Stimulated activated naive CD8-positive, alpha-beta T cell treated with anti-CD3 and anti-CD28 coated beads, Interleukin-15, amount 100 ng/mL, for 72 hours (primary cell): ENCODE results near the gene PTPRD.

Experiments used
- ATAC-seq: fragments of 150-1000 bp; cut with Tn5 transposase; 2 replicates; pipeline ENCODE4 v1.10.0; 2021; ENCODE audit warnings: mild to moderate bottlenecking, moderate library complexity
- DNase-seq, 2 donors: peaks; one replicate each; pipeline ENCODE4 v3.0.0; 2021 to 2022
- H3K27ac Mint-ChIP-seq, 2 donors: one replicate each; pipeline ENCODE4 v1.8.0; 2022; ENCODE audit warnings: mild to moderate bottlenecking in 2 of 2, mixed read lengths in 2 of 2, moderate library complexity in 2 of 2
- H3K27me3 Mint-ChIP-seq: one replicate; pipeline ENCODE4 v1.8.0; 2022; ENCODE audit warnings: mixed read lengths
- H3K4me1 Mint-ChIP-seq: one replicate; pipeline ENCODE4 v1.8.0; 2022; ENCODE audit warnings: mild to moderate bottlenecking, mixed read lengths
- H3K4me3 Mint-ChIP-seq, 2 donors: one replicate each; pipeline ENCODE4 v1.8.0; 2022; ENCODE audit warnings: mild to moderate bottlenecking in 2 of 2, mixed read lengths in 2 of 2, moderate library complexity in 1 of 2
- H3K9me3 Mint-ChIP-seq, 2 donors: one replicate each; pipeline ENCODE4 v1.8.0; 2022; ENCODE audit warnings: mixed read lengths in 2 of 2

Gene PTPRD

GRCh38 chr9:8364026-8364752 lies 2248.6 kb downstream of the PTPRD start:
- no peaks in the 10 kb centered on the region for H3K27me3 Mint-ChIP-seq
- peaks cover 18% of the 10 kb centered on the region for H3K4me1 Mint-ChIP-seq
- DNase-seq: no peak
- no peak for ATAC-seq
- H3K9me3 Mint-ChIP-seq: peaks cover 0 to 5% of the 10 kb centered on the region in 2 donors
- no peak overlapping the region for H3K4me3 Mint-ChIP-seq
- H3K27ac Mint-ChIP-seq: no peak overlapping the region

GRCh38 chr9:8362250-8362649 lies 2250.6 kb downstream of the PTPRD start:
- Mint-ChIP-seq H3K9me3 (peaks cover 0 to 5% of the 10 kb centered on the region in 2 donors), H3K4me1 (peaks cover 18% of the 10 kb centered on the region), H3K27ac (no peak overlapping the region), H3K27me3 (no peaks in the 10 kb centered on the region), H3K4me3 (no peak overlapping the region)
- DNase-seq (no peak), ATAC-seq (no peak)

GRCh38 chr9:8361364-8361763 lies 2251.4 kb downstream of the PTPRD start:
- Mint-ChIP-seq H3K27ac (no peak overlapping the region), H3K27me3 (no peaks in the 10 kb centered on the region), H3K4me1 (peaks cover 14% of the 10 kb centered on the region), H3K4me3 (no peak overlapping the region), H3K9me3 (peaks cover 0 to 4% of the 10 kb centered on the region in 2 donors)
- DNase-seq (no peak), ATAC-seq (no peak)

GRCh38 chr9:8356406-8356805 lies 2256.4 kb downstream of the PTPRD start:
- no peak overlapping the region for H3K27ac Mint-ChIP-seq
- ATAC-seq: no peak

GRCh38 chr9:8351436-8351835 lies 2261.4 kb downstream of the PTPRD start:
- H3K9me3 Mint-ChIP-seq: no peaks in the 10 kb centered on the region
- peaks cover 8% of the 10 kb centered on the region for H3K27me3 Mint-ChIP-seq
- DNase-seq (no peak), ATAC-seq (no peak)
- H3K4me3 Mint-ChIP-seq: no peak overlapping the region
- no peaks in the 10 kb centered on the region for H3K4me1 Mint-ChIP-seq
- H3K27ac Mint-ChIP-seq: no peak overlapping the region

More at GRCh38 chr9:8356406-8356805, 2256.4 kb downstream of the PTPRD start:
- H3K9me3 Mint-ChIP-seq: no peaks in the 10 kb centered on the region
- no peaks in the 10 kb centered on the region for H3K27me3 Mint-ChIP-seq
- no peaks in the 10 kb centered on the region for H3K4me1 Mint-ChIP-seq
- DNase-seq: no peak
- no peak overlapping the region for H3K4me3 Mint-ChIP-seq

- DNase-seq (no peak), ATAC-seq (no peak)
- Mint-ChIP-seq H3K27me3 (peaks cover 8% of the 10 kb centered on the region), H3K4me3 (no peak overlapping the region), H3K9me3 (no peaks in the 10 kb centered on the region), H3K27ac (no peak overlapping the region), H3K4me1 (no peaks in the 10 kb centered on the region)
Measured at GRCh38 chr9:8349901-8350300, 2262.9 kb downstream of the PTPRD start.

- Mint-ChIP-seq H3K27ac (no peak overlapping the region), H3K27me3 (peaks cover 8% of the 10 kb centered on the region), H3K4me3 (no peak overlapping the region), H3K9me3 (no peaks in the 10 kb centered on the region), H3K4me1 (no peaks in the 10 kb centered on the region)
- DNase-seq (no peak), ATAC-seq (no peak)
Measured at GRCh38 chr9:8349376-8349775, 2263.4 kb downstream of the PTPRD start.

- ATAC-seq (no peak), DNase-seq (no peak)
- Mint-ChIP-seq H3K27ac (no peak overlapping the region), H3K4me3 (no peak overlapping the region), H3K27me3 (peaks cover 8% of the 10 kb centered on the region), H3K9me3 (no peaks in the 10 kb centered on the region), H3K4me1 (no peaks in the 10 kb centered on the region)
Measured at GRCh38 chr9:8348756-8349155, 2264.0 kb downstream of the PTPRD start.

- ATAC-seq: no peak
- no peak for DNase-seq
- Mint-ChIP-seq H3K4me1 (no peaks in the 10 kb centered on the region), H3K9me3 (no peaks in the 10 kb centered on the region), H3K4me3 (no peak overlapping the region), H3K27me3 (peaks cover 8% of the 10 kb centered on the region), H3K27ac (no peak overlapping the region)
Measured at GRCh38 chr9:8346296-8346695, 2266.5 kb downstream of the PTPRD start.

GRCh38 chr9:8338767-8339510 lies 2273.9 kb downstream of the PTPRD start:
- no peak for ATAC-seq
- H3K9me3 Mint-ChIP-seq: no peaks in the 10 kb centered on the region

GRCh38 chr9:8337834-8338766 lies 2274.7 kb downstream of the PTPRD start:
- no peak overlapping the region for H3K4me3 Mint-ChIP-seq
- ATAC-seq (no peak), DNase-seq (no peak)
- no peaks in the 10 kb centered on the region for H3K9me3 Mint-ChIP-seq
- no peak overlapping the region for H3K27ac Mint-ChIP-seq
- no peaks in the 10 kb centered on the region for H3K27me3 Mint-ChIP-seq
- no peaks in the 10 kb centered on the region for H3K4me1 Mint-ChIP-seq

More at GRCh38 chr9:8338767-8339510, 2273.9 kb downstream of the PTPRD start:
- DNase-seq: no peak
- Mint-ChIP-seq H3K4me1 (no peaks in the 10 kb centered on the region), H3K27ac (no peak overlapping the region), H3K4me3 (no peak overlapping the region), H3K27me3 (no peaks in the 10 kb centered on the region)

- Mint-ChIP-seq H3K4me1 (no peaks in the 10 kb centered on the region), H3K4me3 (no peak overlapping the region), H3K9me3 (no peaks in the 10 kb centered on the region), H3K27me3 (no peaks in the 10 kb centered on the region), H3K27ac (no peak overlapping the region)
- DNase-seq (no peak), ATAC-seq (no peak)
Measured at GRCh38 chr9:8332871-8333270, 2279.9 kb downstream of the PTPRD start.

- no peak overlapping the region for H3K27ac Mint-ChIP-seq
- ATAC-seq (no peak), DNase-seq (no peak)
- no peaks in the 10 kb centered on the region for H3K4me1 Mint-ChIP-seq
- no peak overlapping the region for H3K4me3 Mint-ChIP-seq
- no peaks in the 10 kb centered on the region for H3K27me3 Mint-ChIP-seq
- H3K9me3 Mint-ChIP-seq: no peaks in the 10 kb centered on the region
Measured at GRCh38 chr9:8332331-8332650, 2280.5 kb downstream of the PTPRD start.

GRCh38 chr9:8331507-8332330 lies 2281.1 kb downstream of the PTPRD start:
- no peak overlapping the region for H3K27ac Mint-ChIP-seq
- no peaks in the 10 kb centered on the region for H3K9me3 Mint-ChIP-seq
- no peak overlapping the region for H3K4me3 Mint-ChIP-seq
- H3K4me1 Mint-ChIP-seq: no peaks in the 10 kb centered on the region
- no peaks in the 10 kb centered on the region for H3K27me3 Mint-ChIP-seq
- no peak for DNase-seq
- ATAC-seq: no peak
